ENCODE data around the gene CCNL2.

- no peak for TF ChIP-seq CTCF (IDR thresholded peaks at IDR 0.05; ENCODE audit: low read depth, low read length)
- no peak for TF ChIP-seq POLR2A (IDR thresholded peaks at IDR 0.05; ENCODE audit: extremely low read depth, insufficient read length)
- no peak for TF ChIP-seq MYC (IDR thresholded peaks at IDR 0.05; ENCODE audit: low read depth, low read length)
- no peak for TF ChIP-seq MAX (IDR thresholded peaks at IDR 0.05; ENCODE audit: low read depth, low read length)
Observed at GRCh38 chr1:1356166-1356795, 42.9 kb downstream of the CCNL2 start.
